ENCODE data around the gene HACD2.
"Not testable (repeated sequence)": the region's sequence is repeated elsewhere in the genome, so short reads cannot be mapped to it uniquely, and the experiment has no call there.

HACD2 gene

DNA sequence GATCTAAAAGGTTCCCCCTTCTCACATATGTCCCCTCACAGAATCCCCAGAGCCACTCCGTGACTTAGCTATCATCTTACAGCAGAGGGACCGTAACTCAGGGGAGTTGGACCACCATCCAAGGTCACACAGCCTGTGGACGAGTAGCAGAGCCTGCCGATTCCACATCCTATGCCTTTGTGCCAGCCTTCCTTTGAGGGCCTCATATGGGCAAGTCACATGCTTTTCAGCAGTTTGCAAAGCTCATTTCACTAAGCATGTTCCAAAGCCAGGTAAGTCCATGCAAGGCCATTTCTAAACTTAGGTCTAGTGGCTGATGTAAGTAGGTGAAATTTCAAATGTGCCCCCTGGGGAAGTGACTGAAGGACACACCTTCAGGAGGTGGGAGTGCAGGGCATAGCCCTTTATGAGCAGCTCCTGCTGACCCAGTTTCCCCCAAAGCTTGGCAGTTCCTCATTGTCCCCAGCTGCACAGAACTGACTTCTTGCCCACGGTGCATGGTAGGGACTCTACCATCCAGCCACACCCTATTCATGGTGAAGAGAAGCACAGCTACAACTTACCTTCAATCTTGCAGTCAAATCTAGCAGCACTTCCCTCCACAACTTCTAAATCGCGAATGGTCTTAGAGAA is 33.3 kb upstream of the HACD2 start:
- Histone ChIP-seq H3K36me3 (ENCODE audit: insufficient read depth, low read length) (no peaks in the 10 kb centered on the region), H3K27ac (peak overlapping the region; percentile 21; the same call in 1 of the 2 replicates), H3K4me3 (peak overlapping the region; percentile 42), H3K9ac (ENCODE audit: insufficient read length) (no peak overlapping the region), H3K9me3 (ENCODE audit: low read depth, low read length) (no peaks in the 10 kb centered on the region)
- TF ChIP-seq FOXP2 (optimal IDR thresholded peaks at IDR 0.05; ENCODE audit: control extremely low read depth, extremely low read length, insufficient read depth) (no peak), EZH2 (IDR thresholded peaks at IDR 0.05) (no peak), POLR2AphosphoS5 (IDR thresholded peaks at IDR 0.05; ENCODE audit: borderline replicate concordance, low read depth, low read length) (no peak)
- DNase-seq (ENCODE audit: low read depth, low spot score), result no peak

DNA sequence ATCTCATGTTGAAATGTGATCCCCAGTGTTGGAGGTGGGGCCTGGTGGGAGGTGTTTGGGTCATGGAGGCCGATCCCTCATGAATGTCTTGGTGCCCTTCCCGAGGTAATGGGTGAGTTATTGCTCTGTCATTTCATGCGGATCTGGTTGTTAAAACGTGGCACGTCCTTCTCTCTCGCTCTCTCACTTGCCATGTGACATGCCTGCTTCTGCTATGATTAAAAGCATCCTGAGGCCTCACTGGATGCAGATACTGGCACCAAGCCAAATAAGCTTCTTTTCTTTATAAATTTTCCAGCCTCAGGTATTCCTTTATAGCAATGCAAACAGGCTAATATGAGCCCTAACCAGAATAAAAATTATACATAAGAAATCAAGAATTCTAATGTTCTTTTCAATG is 31.7 kb upstream of the HACD2 start:
- TF ChIP-seq EZH2 (IDR thresholded peaks at IDR 0.05) (no peak), FOXP2 (optimal IDR thresholded peaks at IDR 0.05; ENCODE audit: control extremely low read depth, extremely low read length, insufficient read depth) (no peak), POLR2AphosphoS5 (IDR thresholded peaks at IDR 0.05; ENCODE audit: borderline replicate concordance, low read depth, low read length) (no peak)
- no peaks in the 10 kb centered on the region for H3K9me3 ChIP-seq (ENCODE audit: low read depth, low read length)
- no peak overlapping the region for H3K4me3 ChIP-seq
- no peaks in the 10 kb centered on the region; the same call in 1 of the 2 replicates for H3K36me3 ChIP-seq (ENCODE audit: insufficient read depth, low read length)
- H3K27ac ChIP-seq, result no peak overlapping the region
- no peak overlapping the region for H3K9ac ChIP-seq (ENCODE audit: insufficient read length)
- DNase-seq (ENCODE audit: low read depth, low spot score), result no peak

DNA sequence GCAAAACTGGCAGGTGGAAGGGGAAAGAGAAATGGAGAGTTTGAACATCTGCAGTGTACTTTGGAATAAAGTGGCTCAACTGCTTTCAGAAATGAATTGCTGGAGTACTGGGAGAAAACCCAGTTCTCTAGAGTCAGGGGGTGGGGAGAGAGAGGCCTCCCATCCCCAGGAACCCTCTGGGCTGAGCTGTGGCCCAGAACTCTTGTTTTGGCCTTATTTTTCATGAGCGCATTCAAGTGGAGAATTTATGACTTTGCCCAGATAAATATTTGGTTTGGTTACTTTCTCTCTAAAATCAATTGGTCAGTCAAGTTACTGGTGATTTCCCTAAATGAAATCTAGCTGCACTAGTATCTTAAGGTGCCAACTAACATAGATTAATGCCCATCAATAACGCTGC is 28.7 kb upstream of the HACD2 start:
- H3K27ac ChIP-seq, result no peak overlapping the region
- H3K9me3 ChIP-seq (ENCODE audit: low read depth, low read length), result no peaks in the 10 kb centered on the region
- no peak overlapping the region for H3K4me3 ChIP-seq
- no peak for DNase-seq (ENCODE audit: low read depth, low spot score)
- no peak overlapping the region for H3K9ac ChIP-seq (ENCODE audit: insufficient read length)
- no peaks in the 10 kb centered on the region; the same call in 1 of the 2 replicates for H3K36me3 ChIP-seq (ENCODE audit: insufficient read depth, low read length)
- TF ChIP-seq EZH2 (IDR thresholded peaks at IDR 0.05), result no peak
- no peak for TF ChIP-seq POLR2AphosphoS5 (IDR thresholded peaks at IDR 0.05; ENCODE audit: borderline replicate concordance, low read depth, low read length)
- no peak for TF ChIP-seq FOXP2 (optimal IDR thresholded peaks at IDR 0.05; ENCODE audit: control extremely low read depth, extremely low read length, insufficient read depth)

DNA sequence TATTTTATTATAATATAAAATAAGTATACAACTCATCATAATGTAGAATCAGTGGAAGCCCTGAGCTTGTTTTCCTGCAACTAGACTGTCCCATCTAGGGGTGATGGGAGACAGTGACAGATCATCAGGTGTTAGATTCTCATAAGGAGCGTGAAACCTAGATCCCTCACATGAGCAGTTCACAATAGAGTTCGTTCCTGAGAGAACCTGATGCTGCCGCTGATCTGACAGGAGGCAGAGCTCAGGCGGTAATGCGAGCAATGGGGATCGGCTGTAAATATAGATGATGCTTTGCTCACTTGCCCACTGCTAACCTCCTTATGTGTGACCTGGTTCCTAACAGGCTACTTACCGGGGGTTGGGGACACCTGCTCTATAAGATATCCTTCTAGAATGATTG is 26.8 kb upstream of the HACD2 start:
- H3K36me3 ChIP-seq (ENCODE audit: insufficient read depth, low read length); H3K4me3 ChIP-seq; DNase-seq (ENCODE audit: low read depth, low spot score); H3K9me3 ChIP-seq (ENCODE audit: low read depth, low read length); H3K9ac ChIP-seq (ENCODE audit: insufficient read length); H3K27ac ChIP-seq: not testable (repeated sequence)

DNA sequence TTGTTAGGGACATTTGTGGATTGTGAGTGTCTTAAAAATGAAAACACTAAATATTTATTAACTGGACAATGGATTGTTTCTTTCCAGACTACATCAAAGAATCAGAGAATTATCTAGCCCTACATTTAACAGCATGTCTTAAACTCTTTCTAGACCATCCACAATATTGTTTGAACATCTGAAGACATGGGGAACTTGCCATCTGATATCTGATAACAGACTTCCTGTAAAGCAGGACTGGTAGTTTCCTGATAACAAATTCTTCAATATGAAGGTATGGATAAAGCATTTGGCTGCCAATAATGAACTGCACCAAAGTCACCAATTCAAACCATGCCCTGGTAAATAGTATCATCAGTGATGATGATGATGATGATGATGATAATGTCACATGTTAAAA is 26.2 kb upstream of the HACD2 start:
- no peak overlapping the region for H3K27ac ChIP-seq
- TF ChIP-seq FOXP2 (optimal IDR thresholded peaks at IDR 0.05; ENCODE audit: control extremely low read depth, extremely low read length, insufficient read depth) (no peak), POLR2AphosphoS5 (IDR thresholded peaks at IDR 0.05; ENCODE audit: borderline replicate concordance, low read depth, low read length) (no peak), EZH2 (IDR thresholded peaks at IDR 0.05) (no peak)
- H3K4me3 ChIP-seq, result no peak overlapping the region
- no peak overlapping the region for H3K9ac ChIP-seq (ENCODE audit: insufficient read length)
- H3K36me3 ChIP-seq (ENCODE audit: insufficient read depth, low read length), result no peaks in the 10 kb centered on the region; the same call in 1 of the 2 replicates
- DNase-seq (ENCODE audit: low read depth, low spot score), result no peak
- no peaks in the 10 kb centered on the region for H3K9me3 ChIP-seq (ENCODE audit: low read depth, low read length)

DNA sequence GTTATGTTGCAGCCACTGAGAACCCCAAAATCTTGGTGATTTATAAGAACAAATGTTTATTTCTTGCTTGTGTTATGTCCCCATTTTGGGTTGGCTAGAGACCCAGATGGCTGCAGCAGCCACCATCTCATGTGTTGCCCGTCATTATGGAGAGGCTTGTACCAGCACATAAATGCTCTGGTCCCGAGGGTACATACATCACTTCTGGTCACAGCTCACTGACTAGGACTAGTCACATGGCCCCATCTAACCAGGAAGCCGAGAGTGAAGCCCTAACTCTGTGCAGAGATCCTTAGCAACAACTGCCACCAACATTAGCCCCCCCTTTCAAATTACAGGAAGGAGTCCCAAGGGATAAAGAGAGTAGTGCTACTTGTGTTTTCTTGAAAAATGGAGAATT is 25.5 kb upstream of the HACD2 start:
- DNase-seq (ENCODE audit: low read depth, low spot score), result no peak
- Histone ChIP-seq H3K9ac (ENCODE audit: insufficient read length) (no peak overlapping the region), H3K9me3 (ENCODE audit: low read depth, low read length) (no peaks in the 10 kb centered on the region), H3K36me3 (ENCODE audit: insufficient read depth, low read length) (no peaks in the 10 kb centered on the region; the same call in 1 of the 2 replicates), H3K27ac (no peak overlapping the region), H3K4me3 (no peak overlapping the region)
- no peak for TF ChIP-seq POLR2AphosphoS5 (IDR thresholded peaks at IDR 0.05; ENCODE audit: borderline replicate concordance, low read depth, low read length)
- TF ChIP-seq FOXP2 (optimal IDR thresholded peaks at IDR 0.05; ENCODE audit: control extremely low read depth, extremely low read length, insufficient read depth), result no peak
- TF ChIP-seq EZH2 (IDR thresholded peaks at IDR 0.05), result no peak

DNA sequence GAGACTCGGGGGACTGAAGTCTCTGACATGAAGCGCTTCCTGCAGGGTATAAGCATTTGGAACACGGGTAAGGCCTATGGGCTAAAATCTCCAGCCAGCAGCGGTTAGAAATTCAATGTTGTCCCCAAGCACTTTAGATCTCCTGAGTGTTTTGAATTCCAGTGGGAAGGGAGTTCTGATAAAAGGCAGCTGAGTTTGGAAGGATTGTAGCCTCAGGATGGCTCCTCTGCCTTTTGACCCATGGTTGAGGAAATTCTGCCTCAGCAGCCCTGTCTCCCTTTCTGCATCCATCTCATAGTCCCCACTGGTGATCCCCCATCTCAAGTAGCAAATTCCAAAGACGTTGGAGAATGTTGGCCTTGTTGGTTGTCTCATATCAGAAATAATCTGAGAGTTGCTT is 24.2 kb upstream of the HACD2 start:
- Histone ChIP-seq H3K4me3 (no peak overlapping the region), H3K36me3 (ENCODE audit: insufficient read depth, low read length) (no peaks in the 10 kb centered on the region; the same call in 1 of the 2 replicates), H3K9me3 (ENCODE audit: low read depth, low read length) (no peaks in the 10 kb centered on the region), H3K9ac (ENCODE audit: insufficient read length) (no peak overlapping the region), H3K27ac (no peak overlapping the region)
- DNase-seq (ENCODE audit: low read depth, low spot score), result no peak
- no peak for TF ChIP-seq POLR2AphosphoS5 (IDR thresholded peaks at IDR 0.05; ENCODE audit: borderline replicate concordance, low read depth, low read length)
- no peak for TF ChIP-seq FOXP2 (optimal IDR thresholded peaks at IDR 0.05; ENCODE audit: control extremely low read depth, extremely low read length, insufficient read depth)
- TF ChIP-seq EZH2 (IDR thresholded peaks at IDR 0.05), result no peak

DNA sequence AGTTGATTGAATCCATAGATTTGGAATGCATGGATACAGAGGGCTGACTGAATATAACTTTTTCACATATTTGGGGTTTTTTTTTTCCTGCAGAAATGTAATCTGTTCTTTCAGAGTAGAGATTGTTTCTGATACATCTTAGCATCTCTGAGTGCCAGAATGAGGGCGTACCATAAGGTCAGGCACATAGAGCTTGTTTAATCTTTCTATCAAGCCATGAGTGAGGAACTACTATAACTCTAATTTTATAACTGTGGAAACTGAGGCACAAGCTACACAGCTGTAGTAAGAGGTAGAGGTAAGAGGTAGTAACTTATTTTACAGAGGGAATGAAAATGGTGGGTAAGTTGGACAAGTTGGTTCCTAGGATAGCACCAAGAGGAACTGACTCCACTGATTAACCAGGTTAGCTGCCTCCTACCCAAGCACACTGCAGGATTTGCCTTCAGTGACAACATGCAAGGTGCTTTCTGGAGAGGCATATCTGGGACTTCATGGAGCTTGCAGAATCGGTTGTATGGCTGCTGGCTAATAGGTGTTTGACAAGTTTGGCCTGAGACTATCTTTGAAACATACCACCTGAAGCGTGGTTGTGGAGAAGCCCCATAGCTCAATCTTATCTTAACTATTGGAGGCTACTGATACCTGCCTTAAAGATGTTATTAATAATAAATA is 23.5 kb upstream of the HACD2 start:
- H3K9me3 ChIP-seq (ENCODE audit: low read depth, low read length), result no peaks in the 10 kb centered on the region
- H3K36me3 ChIP-seq (ENCODE audit: insufficient read depth, low read length), result no peaks in the 10 kb centered on the region; the same call in 1 of the 2 replicates
- no peak for DNase-seq (ENCODE audit: low read depth, low spot score)
- TF ChIP-seq POLR2AphosphoS5 (IDR thresholded peaks at IDR 0.05; ENCODE audit: borderline replicate concordance, low read depth, low read length), result no peak
- no peak for TF ChIP-seq EZH2 (IDR thresholded peaks at IDR 0.05)
- TF ChIP-seq FOXP2 (optimal IDR thresholded peaks at IDR 0.05; ENCODE audit: control extremely low read depth, extremely low read length, insufficient read depth), result no peak
- H3K4me3 ChIP-seq, result no peak overlapping the region
- no peak overlapping the region for H3K9ac ChIP-seq (ENCODE audit: insufficient read length)
- H3K27ac ChIP-seq, result no peak overlapping the region

All from SK-N-MC (cell line).